ENCODE results near the gene GPX4.

The GPX4 gene

DNA sequence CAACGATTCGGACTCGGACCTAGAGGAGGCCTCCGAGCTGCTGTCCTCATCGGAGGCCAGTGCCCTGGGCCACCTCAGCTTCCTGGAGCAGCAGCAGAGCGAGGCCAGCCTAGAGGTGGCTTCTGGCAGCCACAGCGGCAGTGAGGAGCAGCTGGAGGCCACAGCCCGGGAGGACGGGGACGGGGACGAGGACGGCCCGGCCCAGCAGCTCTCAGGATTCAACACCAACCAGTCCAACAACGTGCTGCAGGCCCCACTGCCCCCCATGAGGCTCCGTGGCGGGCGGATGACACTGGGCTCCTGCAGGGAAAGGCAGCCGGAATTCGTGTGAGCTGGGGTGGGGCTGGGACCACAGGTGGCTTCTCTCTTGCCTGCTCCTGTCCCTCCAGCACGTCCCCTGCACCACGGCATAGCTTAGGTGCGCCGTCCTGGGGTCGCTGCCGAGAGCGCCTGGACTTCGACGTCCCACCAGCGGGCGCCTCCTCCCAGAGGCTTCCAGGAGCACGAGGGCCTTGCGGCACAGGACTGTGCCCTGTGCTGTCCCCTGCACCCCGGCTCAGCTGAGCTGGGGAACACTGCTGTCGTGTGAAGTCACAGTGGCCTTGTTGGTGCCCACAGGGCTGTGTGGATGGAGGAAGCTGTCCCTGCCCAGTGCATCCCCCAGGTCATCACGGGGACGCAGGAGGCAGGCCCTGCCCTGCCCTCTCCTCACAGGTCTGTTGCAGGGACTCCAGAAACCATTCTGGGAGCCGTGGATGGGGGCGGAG is 17.9 kb upstream of the GPX4 start:
- DNase-seq: no peak

DNA sequence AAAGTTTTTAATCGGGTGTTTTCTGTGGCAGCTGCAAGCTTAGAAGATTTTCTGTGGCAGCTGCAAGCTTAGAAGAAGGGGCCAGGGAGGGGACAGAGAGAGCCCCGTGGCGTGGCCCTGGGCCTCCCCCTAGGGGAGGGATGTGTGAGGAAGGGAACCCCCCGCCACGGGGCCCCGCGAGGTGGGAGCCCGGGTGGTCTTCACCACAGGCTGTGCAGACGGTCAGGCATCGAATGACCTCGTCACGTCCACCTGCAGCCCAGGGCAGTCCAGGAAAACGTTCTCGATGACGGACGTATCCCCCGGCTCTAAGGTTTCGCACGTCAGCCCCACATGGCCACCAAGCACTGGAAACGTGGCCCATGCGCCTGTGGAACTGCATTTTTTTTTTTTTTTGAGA is 17.2 kb upstream of the GPX4 start:
- no peak for DNase-seq

DNA sequence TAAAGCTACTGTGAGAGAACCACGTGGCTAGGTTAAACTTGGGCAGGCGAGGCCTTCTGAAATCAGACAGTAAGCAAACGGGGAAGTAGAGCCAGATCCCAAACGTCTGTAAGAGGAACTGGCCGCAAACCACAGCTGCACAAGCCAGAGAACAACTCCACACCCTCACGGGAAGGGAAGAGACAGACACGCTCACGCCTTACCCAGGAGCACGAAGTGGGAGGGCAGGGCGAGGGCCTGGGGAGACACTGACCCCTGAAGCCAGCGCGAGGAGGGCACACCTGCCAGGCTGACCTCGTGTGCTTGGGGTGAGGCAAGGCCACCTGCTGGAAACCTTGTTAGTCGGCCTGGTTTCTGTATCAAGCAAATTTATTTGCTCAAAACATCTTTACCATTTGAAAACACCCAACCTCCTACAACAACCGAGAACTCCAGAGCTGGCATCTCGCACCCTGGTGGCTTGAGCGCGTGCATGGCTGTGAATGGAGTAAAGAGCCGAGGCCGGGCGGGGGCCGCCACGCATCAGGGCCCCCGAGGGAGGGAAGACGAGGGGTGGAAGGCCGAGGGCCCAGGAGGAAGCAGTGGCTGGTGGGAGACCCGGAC is 15.9 kb upstream of the GPX4 start:
- DNase-seq: no peak

DNA sequence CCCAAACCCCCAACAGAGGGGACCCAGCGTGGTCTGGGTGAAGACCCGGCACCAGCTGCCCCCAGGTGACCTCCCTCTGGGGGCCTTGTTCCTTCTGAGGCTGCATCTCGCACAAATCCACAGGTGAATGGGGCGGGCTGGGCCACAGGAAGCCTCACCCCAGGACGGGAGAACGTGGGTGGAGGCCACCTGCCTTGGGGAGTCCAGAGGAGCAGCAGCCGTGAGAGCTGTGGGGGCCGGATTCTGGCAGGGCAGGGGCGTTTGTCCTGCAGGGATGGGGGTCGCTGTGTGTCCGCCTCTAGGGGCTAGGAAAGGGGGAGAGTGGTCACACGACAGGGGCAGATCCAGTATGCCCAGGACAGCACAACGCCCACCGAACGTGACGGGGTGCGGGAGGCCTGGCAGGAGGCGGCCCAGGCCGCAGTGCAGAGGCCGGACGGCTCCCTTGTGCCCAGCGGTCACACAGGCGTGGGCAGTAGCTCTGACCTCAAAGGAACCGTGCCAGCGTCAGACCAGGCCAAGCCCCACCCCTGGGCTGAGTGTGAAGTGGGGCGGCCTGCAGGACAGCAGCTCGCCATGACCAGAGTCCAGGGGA is 15.3 kb upstream of the GPX4 start:
- no peak for DNase-seq

DNA sequence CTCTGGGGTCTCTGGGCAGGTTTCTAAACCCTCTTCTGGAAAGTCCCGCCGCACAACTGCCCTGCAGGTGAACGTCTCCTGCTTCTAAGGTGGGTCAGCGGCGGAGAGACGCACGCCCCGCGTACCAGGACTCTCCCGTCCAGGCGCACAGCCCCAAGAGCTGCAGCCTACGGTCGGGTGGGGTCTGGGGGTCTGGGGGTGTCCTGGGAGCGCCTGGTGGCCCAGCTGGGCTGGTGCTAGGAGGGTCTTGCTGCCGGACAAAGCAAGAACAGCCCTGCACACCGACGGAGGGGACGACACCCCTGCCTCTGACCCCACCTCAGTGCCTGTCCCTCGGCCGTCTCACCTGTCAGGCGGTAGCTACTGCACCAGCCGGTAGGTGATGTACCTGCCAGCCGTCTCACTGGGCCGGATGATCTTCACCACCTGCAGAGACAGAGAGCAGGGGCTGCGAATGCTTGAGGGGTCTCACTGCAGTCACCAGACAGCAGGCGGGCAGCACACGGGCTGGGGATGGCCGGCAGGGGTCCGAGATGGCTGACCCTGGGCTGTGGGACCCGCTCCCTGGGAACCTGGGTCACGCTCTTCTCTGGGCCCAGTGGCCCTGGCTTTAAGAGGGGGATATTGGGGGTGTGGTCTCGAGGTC is 14.5 kb upstream of the GPX4 start:
- DNase-seq: no peak

DNA sequence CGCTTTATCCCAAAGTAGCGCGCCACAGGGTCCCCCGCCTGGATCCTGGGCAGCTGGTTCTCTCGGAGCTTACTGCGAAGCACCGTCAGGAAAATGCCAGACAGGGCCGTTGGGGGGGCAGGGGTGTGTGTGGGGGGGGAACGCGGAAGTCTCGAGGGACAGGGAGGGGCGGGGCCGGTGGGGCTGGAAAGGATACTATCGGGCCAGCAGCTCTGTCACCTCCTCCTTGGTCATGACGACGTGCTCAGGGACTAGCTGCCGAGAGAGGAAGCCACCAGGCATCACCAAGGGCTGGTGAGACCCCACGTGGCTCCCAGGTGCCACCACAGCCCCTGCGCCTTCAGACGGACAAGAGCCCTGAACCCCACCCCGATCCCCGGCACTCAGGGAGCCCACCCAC is 13.9 kb upstream of the GPX4 start:
- DNase-seq: no peak

DNA sequence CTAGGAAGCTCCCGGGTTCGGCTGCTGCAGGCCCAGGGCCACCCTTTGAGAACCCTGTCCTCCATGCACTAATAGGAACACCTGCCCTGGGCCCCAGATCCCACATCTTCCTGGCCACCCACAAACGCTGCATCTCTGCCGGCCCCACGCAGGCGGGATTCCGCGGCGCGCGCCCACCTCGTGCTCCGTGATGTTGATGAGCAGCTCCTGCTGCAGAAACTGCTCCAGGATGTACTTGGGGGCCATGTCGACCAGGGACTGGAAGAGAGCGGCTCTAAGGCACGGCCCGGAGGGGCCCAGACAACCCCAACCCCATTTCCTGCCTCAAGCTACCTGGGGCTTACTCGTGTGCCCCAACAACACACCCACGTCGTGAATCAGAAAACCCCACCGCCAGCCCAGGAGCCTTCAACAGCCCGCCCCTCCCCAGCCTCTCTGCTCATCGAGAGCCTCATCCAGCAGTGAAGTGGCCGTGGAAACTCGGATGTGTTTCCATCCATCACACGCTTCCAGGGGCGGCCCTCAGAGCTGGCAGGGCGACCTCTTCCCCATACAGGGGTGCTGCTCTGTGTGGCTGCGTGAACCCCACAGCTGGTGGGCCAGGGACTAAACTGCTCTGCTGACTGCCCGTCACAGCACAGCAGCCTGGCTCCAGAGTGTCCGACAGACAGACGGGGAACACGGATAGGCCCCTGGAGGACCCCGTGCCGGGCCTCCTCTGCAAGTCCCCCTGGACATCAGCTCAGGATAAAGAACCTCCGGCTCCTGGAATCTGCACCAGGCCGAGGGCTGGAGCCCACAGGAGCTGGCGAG is 12.9 kb upstream of the GPX4 start:
- DNase-seq: no peak

DNA sequence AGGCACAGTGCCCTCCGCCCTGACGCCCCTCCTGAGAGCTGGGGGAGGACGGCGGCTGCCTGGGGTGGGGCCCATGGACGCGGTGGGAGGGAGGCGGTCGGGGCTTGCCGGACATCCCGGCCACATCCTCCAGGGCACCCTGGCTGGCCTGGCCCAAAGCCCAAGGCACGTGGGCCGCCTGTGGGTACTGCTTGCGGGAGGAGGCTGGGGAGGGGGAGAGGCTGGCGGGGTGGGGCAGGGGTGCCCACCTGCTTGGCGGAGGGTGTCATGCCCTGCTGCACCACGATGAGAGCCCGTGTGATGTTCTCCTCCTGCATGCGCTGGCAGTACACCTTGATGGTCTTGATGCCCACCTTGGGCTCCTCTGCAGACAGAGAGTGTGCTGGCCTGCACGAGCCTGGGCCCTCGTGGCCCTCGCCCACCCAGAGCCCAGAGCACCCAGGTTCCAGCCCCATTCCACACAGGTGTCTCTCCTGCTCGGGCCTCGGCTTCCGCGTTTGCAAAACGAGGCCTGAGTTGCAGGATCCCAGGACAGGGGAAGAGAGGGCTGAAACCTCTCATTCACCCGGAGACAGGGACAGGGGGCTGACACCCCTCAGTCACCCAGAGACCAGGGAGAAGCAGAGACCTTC is 12.1 kb upstream of the GPX4 start:
- no peak for DNase-seq

DNA sequence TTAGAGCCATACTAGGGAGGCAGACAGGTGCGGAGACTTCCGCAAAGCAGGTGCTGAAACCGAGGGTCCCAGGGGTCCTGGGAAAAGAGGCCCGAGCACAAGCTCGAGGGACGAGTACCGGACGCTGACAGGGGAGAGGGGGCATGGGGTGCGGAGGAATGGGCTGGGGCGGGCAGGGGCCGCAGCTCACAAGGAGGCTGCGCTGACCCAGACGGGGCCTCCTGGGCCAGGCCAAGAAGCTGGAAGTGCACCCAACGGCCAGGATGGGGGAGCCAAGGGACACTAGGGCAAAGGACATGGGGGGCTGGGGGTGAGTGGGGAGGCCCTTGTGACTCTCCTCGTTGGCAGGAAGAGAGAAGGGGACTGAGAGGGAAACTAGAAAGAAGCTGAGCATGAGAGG is 10.5 kb upstream of the GPX4 start:
- no peak for DNase-seq

DNA sequence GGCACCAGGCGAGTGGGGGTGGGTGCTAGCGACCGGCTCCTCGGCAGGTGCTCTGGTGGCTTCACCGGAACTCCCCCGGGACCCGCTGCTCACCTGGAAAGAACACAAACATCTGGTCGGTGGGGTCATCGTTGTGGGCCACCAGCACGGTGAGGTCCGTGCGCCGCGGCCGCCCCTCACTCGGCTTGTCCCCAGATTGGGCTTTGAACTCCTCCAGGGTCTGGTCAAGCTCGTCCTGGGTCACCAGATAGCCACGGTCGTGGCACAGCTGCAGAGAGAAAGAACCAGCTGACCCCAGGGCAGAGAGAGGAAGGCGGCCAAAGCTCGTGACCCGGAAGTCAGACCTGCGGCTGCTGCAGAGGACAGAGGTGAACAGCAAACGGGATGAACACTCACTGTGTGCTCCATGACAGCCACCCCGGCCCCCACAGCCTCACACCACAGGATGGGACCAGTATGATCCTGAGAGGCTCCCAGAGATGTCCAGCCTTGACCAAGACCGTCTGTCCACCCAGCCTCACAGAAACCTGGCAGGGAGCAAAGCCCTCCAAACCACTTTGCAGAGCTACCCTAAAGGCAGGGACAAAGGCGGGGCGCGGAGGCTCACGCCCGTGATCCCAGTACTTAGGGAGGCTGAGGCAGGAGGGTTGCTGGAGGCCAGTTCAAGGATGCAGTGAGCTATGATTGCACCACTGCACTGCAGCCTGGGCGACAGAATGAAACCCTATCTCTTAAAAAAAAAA is 9.8 kb upstream of the GPX4 start:
- no peak for DNase-seq

DNA sequence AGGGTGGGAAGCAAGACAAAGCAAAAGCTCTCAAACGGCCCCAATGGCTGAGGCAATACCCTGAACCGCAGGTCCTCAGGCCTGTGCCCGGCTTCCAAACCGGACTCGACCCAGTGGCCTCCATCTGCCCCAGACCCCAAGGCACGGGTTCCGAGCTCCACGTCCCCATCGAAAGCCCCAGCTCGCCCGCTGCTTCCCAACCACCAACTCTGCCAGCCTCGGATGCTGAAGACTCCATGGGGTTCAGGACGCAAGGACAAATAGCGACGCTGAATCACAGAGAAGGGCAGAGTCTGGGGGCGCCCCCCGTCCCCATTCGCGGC is 9.2 kb upstream of the GPX4 start:
- DNase-seq: no peak

DNA sequence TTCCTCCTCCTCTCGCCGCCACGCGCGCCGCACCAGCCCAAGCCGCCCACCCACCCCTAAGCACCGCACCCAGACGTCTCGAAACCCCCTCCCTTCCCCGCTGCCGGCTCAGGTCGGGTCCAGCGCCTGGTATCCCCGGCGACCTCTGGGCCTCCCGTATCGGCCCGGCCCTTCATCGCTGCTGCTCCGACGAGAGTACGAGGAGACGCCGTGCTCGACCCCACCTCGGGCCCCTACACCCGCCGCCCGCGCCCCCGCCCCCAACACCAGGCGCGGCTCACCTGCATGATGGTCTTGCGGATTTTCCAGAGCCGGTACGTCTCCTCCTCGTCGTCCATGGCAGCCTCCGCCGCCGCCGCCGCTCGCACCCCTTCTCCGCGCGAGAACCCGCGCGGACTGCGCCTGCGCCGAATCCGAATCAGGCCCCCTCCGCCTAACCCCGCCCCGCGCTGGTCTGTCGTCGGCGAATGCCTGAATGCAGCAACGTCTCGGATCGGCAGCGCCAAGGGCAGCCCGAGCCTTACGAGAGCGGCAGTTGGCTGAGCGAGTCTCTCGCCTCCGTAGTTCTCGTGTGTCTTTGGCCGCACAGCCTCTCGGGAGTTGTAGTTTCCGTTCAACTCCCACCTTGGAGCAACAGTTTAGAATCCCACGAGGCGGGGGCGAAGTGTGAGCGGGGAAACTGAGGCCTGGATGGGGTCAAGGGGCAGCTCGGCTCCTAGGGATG is 8.7 kb upstream of the GPX4 start, which contains the start of gene POLR2E:
POLR2E (minus strand) TSS at position 398 of the 724 bp plus-strand sequence; CDS start at position 338, 60 bp downstream.
- DNase-seq: peak; percentile 86

DNA sequence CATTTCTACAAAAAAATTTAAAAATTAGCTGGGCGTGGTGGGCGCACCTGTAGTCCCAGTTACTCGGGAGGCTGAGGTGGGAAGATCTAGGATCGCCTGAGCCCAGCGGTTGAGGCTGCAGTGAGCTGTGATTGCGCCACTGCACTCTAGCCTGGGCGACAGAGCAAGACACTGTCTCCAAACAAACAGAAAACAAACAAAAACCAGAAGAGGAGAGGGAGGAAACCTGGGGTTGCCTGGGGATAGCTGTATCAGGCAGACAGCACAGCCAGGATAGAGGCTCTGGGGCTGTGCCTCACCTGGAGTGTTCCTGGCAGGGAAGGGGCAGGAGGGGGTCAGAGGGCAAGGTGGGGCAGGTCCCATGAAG is 6.0 kb upstream of the GPX4 start:
- DNase-seq: no peak

DNA sequence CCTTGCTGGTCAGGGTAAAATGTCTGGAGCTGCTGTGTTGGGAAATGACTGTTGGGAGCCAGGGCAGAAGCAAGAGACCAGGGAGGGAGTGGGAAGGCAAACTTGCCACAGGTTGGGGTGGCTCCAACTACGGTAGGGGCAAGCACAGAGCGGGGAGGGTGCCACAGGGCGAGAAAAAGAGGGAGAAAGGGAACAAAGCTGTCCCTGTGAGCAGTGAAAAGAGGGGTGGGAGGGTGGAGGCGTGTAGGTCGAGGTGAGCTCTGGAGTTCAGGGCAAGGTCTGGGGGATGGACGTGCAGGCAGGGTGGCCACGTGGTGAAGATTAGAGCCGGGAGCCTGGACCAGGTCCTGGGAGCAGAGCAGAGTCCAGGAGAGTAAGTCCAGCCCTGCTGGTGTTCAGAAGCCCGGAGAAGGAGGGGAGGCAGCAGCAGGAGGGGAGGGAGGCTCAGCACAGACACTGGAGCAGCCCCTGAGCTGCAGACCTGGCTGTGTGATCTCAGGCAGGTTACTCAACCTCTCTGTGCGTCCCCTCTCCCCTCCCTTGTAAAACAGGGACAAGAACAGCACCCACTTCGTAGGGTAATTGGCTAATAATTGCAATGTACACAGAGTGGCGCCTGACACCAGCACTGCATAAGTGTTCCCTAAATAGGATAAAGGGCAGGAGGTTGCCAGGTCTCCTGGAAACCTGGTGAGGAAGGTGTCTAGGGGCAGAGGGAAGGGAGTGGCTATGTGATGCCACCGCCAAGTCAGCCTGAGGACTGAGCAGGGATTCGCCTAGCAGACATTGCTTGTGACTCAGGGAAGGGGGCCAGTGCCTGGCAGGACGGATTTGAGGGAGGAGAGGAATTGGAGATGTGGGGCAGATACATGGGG is 5.4 kb upstream of the GPX4 start:
- no peak for DNase-seq

DNA sequence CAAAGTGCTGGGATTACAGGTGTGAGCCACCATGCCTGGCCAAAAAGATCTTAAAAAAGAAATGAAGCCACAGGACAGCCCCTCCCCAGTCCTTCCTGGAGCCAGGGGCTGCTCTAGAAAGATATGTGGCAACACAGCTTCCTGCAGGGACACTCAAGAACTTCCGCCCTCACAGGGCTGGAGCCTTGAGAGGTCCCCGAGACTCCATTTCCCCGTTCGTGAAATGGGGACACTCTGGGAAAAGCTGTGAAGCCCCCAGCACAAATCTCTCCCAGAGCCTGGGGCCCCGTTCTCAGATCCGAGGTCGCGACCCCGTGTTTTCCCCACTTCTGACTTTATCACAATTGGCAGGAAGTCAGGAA is 2.5 kb upstream of the GPX4 start:
- DNase-seq: no peak

DNA sequence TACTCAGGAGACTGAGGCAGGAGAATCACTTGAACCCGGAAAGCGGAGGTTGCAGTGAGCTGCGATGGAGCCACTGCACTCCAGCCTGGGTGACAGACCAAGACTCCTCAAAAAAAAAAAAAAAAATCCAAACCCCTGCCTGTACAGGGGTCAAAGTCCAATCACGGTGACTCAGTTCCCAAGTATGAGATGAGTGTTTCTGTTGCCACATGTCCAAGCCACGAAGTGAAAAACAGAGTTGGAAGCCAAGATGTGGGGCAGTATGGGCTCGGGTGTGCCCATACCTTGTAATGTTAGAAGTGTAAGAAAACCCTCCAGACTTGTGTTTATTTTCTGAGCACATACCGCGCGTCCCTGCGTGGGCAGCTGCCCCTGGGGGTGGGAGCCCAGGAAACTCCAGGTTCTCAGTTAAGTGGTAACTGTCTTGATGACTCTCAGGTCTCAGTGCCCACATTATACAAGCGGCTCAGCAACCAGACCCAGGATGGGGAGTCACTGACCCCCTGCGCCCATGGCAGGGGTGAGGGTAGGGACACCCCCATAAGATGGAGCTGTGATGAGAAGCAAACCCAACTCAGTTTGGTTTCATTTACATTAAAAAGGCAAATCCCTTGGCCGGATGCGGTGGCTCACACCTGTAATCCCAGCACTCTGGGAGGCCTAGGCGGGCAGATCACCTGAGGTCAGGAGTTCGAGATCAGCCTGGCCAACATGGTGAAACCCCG is 1.2 kb upstream of the GPX4 start:
- DNase-seq: no peak

DNA sequence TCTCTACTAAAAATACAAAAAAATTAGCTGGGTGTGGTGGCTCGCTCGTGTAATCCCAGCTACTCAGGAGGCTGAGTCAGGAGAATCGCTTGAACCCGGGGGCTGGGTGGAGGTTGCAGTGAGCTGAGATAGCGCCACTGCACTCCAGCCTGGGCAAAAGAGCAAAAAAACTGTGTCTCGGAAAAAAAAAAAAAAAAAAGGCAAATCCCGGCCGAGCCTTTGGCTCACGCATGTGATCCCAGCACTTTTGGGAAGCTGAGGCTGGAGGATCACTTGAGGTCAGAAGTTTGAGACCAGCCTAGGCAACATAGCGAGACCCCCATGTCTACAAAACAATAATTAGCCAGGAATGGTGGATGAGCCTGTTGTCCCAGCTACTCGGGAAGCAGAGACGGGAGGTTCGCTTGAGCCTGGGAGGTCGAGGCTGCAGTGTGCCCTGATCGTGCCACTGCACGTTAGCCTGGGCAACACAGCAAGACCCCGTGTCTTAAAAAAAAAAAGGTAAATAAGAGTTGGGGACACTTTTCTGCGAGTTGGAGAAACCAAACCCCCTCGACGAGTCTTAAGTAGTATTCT is 574 bp upstream of the GPX4 start:
- DNase-seq: no peak

DNA sequence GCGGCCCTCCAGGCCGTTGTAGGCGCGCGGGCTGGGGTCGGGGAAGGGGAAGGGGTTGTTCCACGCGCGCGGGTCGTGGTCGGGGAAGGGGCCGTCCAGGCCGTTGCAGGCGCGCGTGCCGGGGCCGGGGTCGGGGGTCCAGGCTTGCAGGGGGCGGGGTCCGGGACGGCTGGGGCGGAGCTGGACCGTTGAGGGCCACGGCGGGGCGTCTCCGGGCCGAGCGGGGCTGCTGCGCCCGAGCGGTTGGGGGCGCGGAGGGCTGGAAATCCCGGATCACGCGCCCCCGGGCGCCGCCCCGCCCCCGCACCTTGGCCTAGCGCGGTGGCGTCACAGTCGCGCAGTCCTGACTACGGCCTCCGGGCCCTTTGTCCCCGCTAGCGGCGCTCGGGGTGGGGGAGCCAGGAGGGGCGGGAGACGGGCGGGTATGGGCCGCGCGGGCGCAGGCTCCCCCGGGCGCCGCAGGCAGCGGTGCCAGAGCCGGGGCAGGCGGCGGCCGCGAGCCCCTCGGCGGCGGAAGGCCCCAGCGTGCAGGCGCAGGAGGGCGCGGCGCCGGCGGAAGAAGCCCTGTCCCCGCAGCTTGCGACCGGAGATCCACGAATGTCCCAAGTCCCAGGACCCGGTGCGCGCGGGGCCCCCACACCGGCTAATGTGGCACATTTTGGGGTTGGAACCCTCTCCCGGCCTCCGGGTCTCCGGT is 665 bp downstream of the GPX4 start:
- peak; percentile 17 for DNase-seq
